ENCODE results near the gene HSPA12A.

HSPA12A gene

GRCh38 chr10:116672891-116673290 lies 69.5 kb downstream of the HSPA12A start:
- H3K9ac ChIP-seq (ENCODE audit: insufficient read length, low read depth): no peak overlapping the region
- DNase-seq (ENCODE audit: low read depth, low spot score): no peak
- TF ChIP-seq ZNF274 (IDR thresholded peaks at IDR 0.05; ENCODE audit: low read depth, low read length) (no peak), SUZ12 (IDR thresholded peaks at IDR 0.05; ENCODE audit: extremely low read depth, insufficient read depth, insufficient read length) (no peak), YY1 (IDR thresholded peaks at IDR 0.05; ENCODE audit: insufficient read depth, insufficient read length) (no peak)
- peaks cover 18% of the 10 kb centered on the region for H3K36me3 ChIP-seq (ENCODE audit: insufficient read depth, insufficient read length, low read length)
- no peaks in the 10 kb centered on the region for H3K27me3 ChIP-seq (ENCODE audit: insufficient read depth, insufficient read length)
- no peaks in the 10 kb centered on the region for H3K4me1 ChIP-seq (ENCODE audit: insufficient read depth, insufficient read length)
- H3K4me3 ChIP-seq (ENCODE audit: insufficient read length, low read depth): no peak overlapping the region
- H3K9me3 ChIP-seq (ENCODE audit: insufficient read depth, low read length): no peaks in the 10 kb centered on the region

GRCh38 chr10:116671274-116671926 lies 71.0 kb downstream of the HSPA12A start:
- H3K27me3 ChIP-seq (ENCODE audit: insufficient read depth, insufficient read length): no peaks in the 10 kb centered on the region
- no peak overlapping the region for H3K9ac ChIP-seq (ENCODE audit: insufficient read length, low read depth)
- peaks cover 21% of the 10 kb centered on the region for H3K36me3 ChIP-seq (ENCODE audit: insufficient read depth, insufficient read length, low read length)
- no peaks in the 10 kb centered on the region; the same call in 1 of the 2 replicates for H3K9me3 ChIP-seq (ENCODE audit: insufficient read depth, low read length)
- TF ChIP-seq ZNF274 (IDR thresholded peaks at IDR 0.05; ENCODE audit: low read depth, low read length) (no peak), SUZ12 (IDR thresholded peaks at IDR 0.05; ENCODE audit: extremely low read depth, insufficient read depth, insufficient read length) (no peak), YY1 (IDR thresholded peaks at IDR 0.05; ENCODE audit: insufficient read depth, insufficient read length) (no peak)
- DNase-seq (ENCODE audit: low read depth, low spot score): no peak
- no peaks in the 10 kb centered on the region for H3K4me1 ChIP-seq (ENCODE audit: insufficient read depth, insufficient read length)
- no peak overlapping the region for H3K4me3 ChIP-seq (ENCODE audit: insufficient read length, low read depth)

DNA sequence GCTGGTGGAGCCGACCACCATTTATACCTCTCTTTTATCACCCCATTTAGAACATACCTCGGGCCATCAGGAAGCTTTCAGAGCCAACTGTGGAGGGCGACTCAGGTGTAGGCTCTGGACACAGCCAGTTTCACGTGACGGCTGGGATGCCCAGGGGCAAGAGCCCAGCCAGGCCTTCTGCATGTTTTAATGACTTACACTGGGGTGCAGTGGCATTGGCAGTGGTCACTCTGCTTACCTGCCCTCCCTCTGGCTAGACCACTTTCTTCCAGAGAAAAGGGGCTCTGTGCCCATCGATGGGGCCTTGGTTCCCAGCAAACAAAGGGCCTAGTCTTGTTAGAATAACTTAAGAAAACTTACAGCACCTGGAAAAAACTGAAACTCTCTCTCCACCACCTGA lies 71.7 kb downstream of the HSPA12A start:
- no peaks in the 10 kb centered on the region; the same call in 1 of the 2 replicates for H3K9me3 ChIP-seq (ENCODE audit: insufficient read depth, low read length)
- no peak for TF ChIP-seq SUZ12 (IDR thresholded peaks at IDR 0.05; ENCODE audit: extremely low read depth, insufficient read depth, insufficient read length)
- TF ChIP-seq ZNF274 (IDR thresholded peaks at IDR 0.05; ENCODE audit: low read depth, low read length): no peak
- no peaks in the 10 kb centered on the region for H3K4me1 ChIP-seq (ENCODE audit: insufficient read depth, insufficient read length)
- H3K27me3 ChIP-seq (ENCODE audit: insufficient read depth, insufficient read length): no peaks in the 10 kb centered on the region
- H3K4me3 ChIP-seq (ENCODE audit: insufficient read length, low read depth): no peak overlapping the region
- H3K36me3 ChIP-seq (ENCODE audit: insufficient read depth, insufficient read length, low read length): peaks cover 21% of the 10 kb centered on the region
- H3K9ac ChIP-seq (ENCODE audit: insufficient read length, low read depth): no peak overlapping the region
- DNase-seq (ENCODE audit: low read depth, low spot score): no peak

- H3K9me3 ChIP-seq (ENCODE audit: insufficient read depth, low read length): no peaks in the 10 kb centered on the region; the same call in 1 of the 2 replicates
- H3K4me3 ChIP-seq (ENCODE audit: insufficient read length, low read depth): peak overlapping the region; percentile 49
- no peaks in the 10 kb centered on the region for H3K27me3 ChIP-seq (ENCODE audit: insufficient read depth, insufficient read length)
- peak; percentile 30 for DNase-seq (ENCODE audit: low read depth, low spot score)
- peaks cover 3% of the 10 kb centered on the region for H3K4me1 ChIP-seq (ENCODE audit: insufficient read depth, insufficient read length)
- TF ChIP-seq ZNF274 (IDR thresholded peaks at IDR 0.05; ENCODE audit: low read depth, low read length): no peak
- TF ChIP-seq YY1 (IDR thresholded peaks at IDR 0.05; ENCODE audit: insufficient read depth, insufficient read length): no peak
- no peak for TF ChIP-seq SUZ12 (IDR thresholded peaks at IDR 0.05; ENCODE audit: extremely low read depth, insufficient read depth, insufficient read length)
- H3K36me3 ChIP-seq (ENCODE audit: insufficient read depth, insufficient read length, low read length): peaks cover 19% of the 10 kb centered on the region
- H3K9ac ChIP-seq (ENCODE audit: insufficient read length, low read depth): peak overlapping the region; percentile 56
These were observed 72.3 kb downstream of the HSPA12A start for GRCh38 chr10:116669832-116670644.

DNA sequence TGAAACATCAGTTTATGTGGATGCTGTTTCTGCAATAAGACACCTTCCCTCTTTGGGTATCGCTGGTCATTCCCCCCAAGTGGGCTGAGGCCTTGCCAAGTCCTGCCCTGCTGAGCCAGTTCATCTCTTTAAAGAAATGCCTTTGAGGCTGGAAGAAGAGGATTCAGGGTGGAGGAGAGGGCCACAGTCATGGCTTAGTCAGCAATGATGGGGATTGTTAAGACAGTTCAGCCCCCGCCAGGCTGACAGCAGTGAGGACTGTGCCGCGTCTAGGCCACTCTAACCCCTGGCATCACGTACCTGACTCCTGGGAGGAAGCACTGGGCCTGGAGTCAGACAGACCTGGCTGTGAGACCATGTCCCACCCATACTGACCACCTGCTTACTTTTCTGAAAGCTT lies 73.3 kb downstream of the HSPA12A start:
- H3K9ac ChIP-seq (ENCODE audit: insufficient read length, low read depth): peak overlapping the region; percentile 56
- H3K36me3 ChIP-seq (ENCODE audit: insufficient read depth, insufficient read length, low read length): peaks cover 15% of the 10 kb centered on the region
- no peak for TF ChIP-seq SUZ12 (IDR thresholded peaks at IDR 0.05; ENCODE audit: extremely low read depth, insufficient read depth, insufficient read length)
- peaks cover 3% of the 10 kb centered on the region for H3K4me1 ChIP-seq (ENCODE audit: insufficient read depth, insufficient read length)
- H3K27me3 ChIP-seq (ENCODE audit: insufficient read depth, insufficient read length): no peaks in the 10 kb centered on the region
- H3K9me3 ChIP-seq (ENCODE audit: insufficient read depth, low read length): no peaks in the 10 kb centered on the region; the same call in 1 of the 2 replicates
- no peak for DNase-seq (ENCODE audit: low read depth, low spot score)
- H3K4me3 ChIP-seq (ENCODE audit: insufficient read length, low read depth): peak overlapping the region; percentile 12

DNA sequence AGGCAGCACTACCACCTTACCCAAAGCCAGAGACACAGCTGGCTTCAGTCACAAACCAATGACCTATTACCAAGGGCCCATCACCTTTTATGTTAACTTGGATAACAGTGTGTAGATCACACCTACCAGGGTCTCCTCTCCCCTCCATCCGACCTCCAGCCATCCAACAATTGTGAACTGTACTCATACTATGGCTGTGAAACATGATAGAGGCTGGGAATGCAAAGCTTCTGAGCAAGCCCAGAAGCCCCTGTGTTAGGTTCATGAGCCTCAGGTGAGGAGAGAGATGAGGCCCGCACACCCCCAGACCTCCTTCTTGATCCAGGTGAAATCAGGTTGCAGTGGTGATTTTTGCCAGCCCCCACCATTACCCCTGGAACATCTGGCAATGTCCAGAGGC lies 73.9 kb downstream of the HSPA12A start:
- Histone ChIP-seq H3K9ac (ENCODE audit: insufficient read length, low read depth) (no peak overlapping the region), H3K27me3 (ENCODE audit: insufficient read depth, insufficient read length) (no peaks in the 10 kb centered on the region), H3K4me1 (ENCODE audit: insufficient read depth, insufficient read length) (peaks cover 3% of the 10 kb centered on the region), H3K36me3 (ENCODE audit: insufficient read depth, insufficient read length, low read length) (peaks cover 20% of the 10 kb centered on the region), H3K9me3 (ENCODE audit: insufficient read depth, low read length) (no peaks in the 10 kb centered on the region; the same call in 1 of the 2 replicates), H3K4me3 (ENCODE audit: insufficient read length, low read depth) (no peak overlapping the region)
- TF ChIP-seq ZNF274 (IDR thresholded peaks at IDR 0.05; ENCODE audit: low read depth, low read length) (no peak), SUZ12 (IDR thresholded peaks at IDR 0.05; ENCODE audit: extremely low read depth, insufficient read depth, insufficient read length) (no peak), YY1 (IDR thresholded peaks at IDR 0.05; ENCODE audit: insufficient read depth, insufficient read length) (no peak)
- DNase-seq (ENCODE audit: low read depth, low spot score): no peak

DNA sequence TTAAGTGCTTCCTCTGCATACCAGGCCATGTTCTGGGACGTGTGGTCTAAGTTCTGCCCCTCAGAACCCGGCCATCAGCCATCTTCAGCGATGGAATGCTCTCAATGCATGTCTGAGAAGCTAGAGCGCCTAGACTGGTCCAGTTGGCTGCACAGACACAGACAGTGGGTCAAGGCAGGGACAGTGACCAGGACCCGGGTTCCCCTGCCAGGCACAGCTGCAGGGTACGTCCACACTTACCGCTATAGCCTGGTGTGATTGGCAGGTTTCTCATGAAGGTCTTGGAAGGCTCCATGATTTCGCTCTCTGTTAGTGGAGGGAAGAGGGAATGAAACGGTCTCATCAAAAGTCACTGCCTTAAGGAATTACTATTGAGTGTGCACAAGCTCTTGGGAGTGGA lies 74.3 kb downstream of the HSPA12A start:
- Histone ChIP-seq H3K27me3 (ENCODE audit: insufficient read depth, insufficient read length) (no peaks in the 10 kb centered on the region), H3K4me1 (ENCODE audit: insufficient read depth, insufficient read length) (peaks cover 3% of the 10 kb centered on the region), H3K9me3 (ENCODE audit: insufficient read depth, low read length) (no peaks in the 10 kb centered on the region; the same call in 1 of the 2 replicates), H3K9ac (ENCODE audit: insufficient read length, low read depth) (no peak overlapping the region), H3K36me3 (ENCODE audit: insufficient read depth, insufficient read length, low read length) (peaks cover 20% of the 10 kb centered on the region), H3K4me3 (ENCODE audit: insufficient read length, low read depth) (no peak overlapping the region)
- DNase-seq (ENCODE audit: low read depth, low spot score): no peak
- no peak for TF ChIP-seq SUZ12 (IDR thresholded peaks at IDR 0.05; ENCODE audit: extremely low read depth, insufficient read depth, insufficient read length)
- no peak for TF ChIP-seq YY1 (IDR thresholded peaks at IDR 0.05; ENCODE audit: insufficient read depth, insufficient read length)
- no peak for TF ChIP-seq ZNF274 (IDR thresholded peaks at IDR 0.05; ENCODE audit: low read depth, low read length)

Data from NT2/D1 (cell line).